ENCODE data around the gene HPCAL1. TPM values are rescaled to one million over a fixed set of nuclear protein-coding genes. Genes with fewer than 3 reads are reported as not detected.

Gene HPCAL1
- total and polyA plus RNA-seq, 10 of the 15 experiments (the other 5 are each of a cell fraction or from before 2014, with no cell fraction given), result 0.40 to 12.8 (median 7.9) TPM

- TF ChIP-seq JUNB (IDR thresholded peaks at IDR 0.05) (no peak), FOXM1 (IDR thresholded peaks at IDR 0.05; ENCODE audit: low read depth, low read length) (no peak), IKZF2 (IDR thresholded peaks at IDR 0.05) (no peak), NFYB (IDR thresholded peaks at IDR 0.05; ENCODE audit: insufficient read depth, low read depth, low read length) (no peak), TARDBP (IDR thresholded peaks at IDR 0.05; ENCODE audit: borderline replicate concordance) (no peak)
These were observed 35.0 kb downstream of the HPCAL1 start (continued) for GRCh38 chr2:10337449-10338269.

GRCh38 chr2:10338270-10339188 is 35.8 kb downstream of the HPCAL1 start:
- ATAC-seq (no peak), DNase-seq (ENCODE audit: low read depth, low spot score) (no peak), FAIRE-seq (no peak)
- H3K4me2 ChIP-seq (ENCODE audit: control insufficient read depth, insufficient read depth), result no peak overlapping the region
- 58% methylated on average over 16 of the region's 16 CpGs for WGBS (ENCODE audit: insufficient coverage, insufficient replicate concordance, low lambda C conversion rate, missing lambda C conversion rate)
- H3K4me1 ChIP-seq (ENCODE audit: control insufficient read depth, insufficient read depth, low read length), result no peaks in the 10 kb centered on the region
- in situ Hi-C loops (cut with MboI), result no loop called here
- H3K4me3 ChIP-seq, result no peak overlapping the region
- SMC1A ChIA-PET (ENCODE audit: uncharacterized antibody, unreplicated experiment), result no interaction called here
- POLR2A ChIA-PET, result interaction anchor here (0.6 kb wide), 1 partner anchor 46 kb away, joined by 5 read pairs; no protein-coding TSS in a partner anchor
- RAD21 ChIA-PET (ENCODE audit: unreplicated experiment), result no interaction called here
- H3K9me3 ChIP-seq (replicated peaks; ENCODE audit: control insufficient read depth, insufficient read depth, low read length), result no peaks in the 10 kb centered on the region; the same call in 2 of the 3 replicates
- H3K79me2 ChIP-seq (ENCODE audit: control insufficient read depth, insufficient read depth, low read length), result no peaks in the 10 kb centered on the region
- H3K27ac ChIP-seq (ENCODE audit: control insufficient read depth, insufficient read depth), result no peak overlapping the region
- BruUV-seq (replicated peaks), result no TSS peak
- no peak overlapping the region for H2AFZ ChIP-seq (ENCODE audit: control insufficient read depth, low read depth, low read length)
- H3K27me3 ChIP-seq (replicated peaks in 1 of 2; ENCODE audit: control insufficient read depth in 2 of 2, insufficient read depth in 2 of 2, low read length in 1 of 2), result no peaks in the 10 kb centered on the region
- H4K20me1 ChIP-seq (ENCODE audit: control insufficient read depth, insufficient read depth), result no peaks in the 10 kb centered on the region
- CTCF ChIA-PET, result interaction anchor here (0.5 kb wide), 1 partner anchor 45 kb away, joined by 3 read pairs; no protein-coding TSS in a partner anchor
- H3K9ac ChIP-seq (ENCODE audit: control insufficient read depth, insufficient read depth, low read length), result no peak overlapping the region
- H3K36me3 ChIP-seq (ENCODE audit: control insufficient read depth in 2 of 2, insufficient read depth in 2 of 2, low read length in 1 of 2), result no peaks in the 10 kb centered on the region
- intact Hi-C loops (cut with micrococcal nuclease; ENCODE audit: unreplicated experiment), result no loop called here
- TF ChIP-seq EP300 (IDR thresholded peaks at IDR 0.05; ENCODE audit: borderline replicate concordance in 1 of 2, control insufficient read depth in 1 of 2, low read depth in 2 of 2, low read length in 2 of 2) (no peak), NFIC (IDR thresholded peaks at IDR 0.05; ENCODE audit: low read depth, low read length) (no peak), BHLHE40 (IDR thresholded peaks at IDR 0.05; ENCODE audit: borderline replicate concordance in 1 of 2, low read depth in 2 of 2, low read length in 1 of 2) (no peak), RB1 (IDR thresholded peaks at IDR 0.05; ENCODE audit: borderline replicate concordance) (no peak), TBL1XR1 (IDR thresholded peaks at IDR 0.05; ENCODE audit: low read depth, low read length) (no peak), JUNB (IDR thresholded peaks at IDR 0.05) (no peak), NFYB (IDR thresholded peaks at IDR 0.05; ENCODE audit: insufficient read depth, low read depth, low read length) (no peak), GABPA (IDR thresholded peaks at IDR 0.05; ENCODE audit: low read depth) (no peak), EGR1 (IDR thresholded peaks at IDR 0.05; ENCODE audit: borderline replicate concordance in 1 of 2, low read depth in 2 of 2, low read length in 2 of 2) (no peak), IRF4 (IDR thresholded peaks at IDR 0.05; ENCODE audit: low read depth, low read length) (no peak), RELA (IDR thresholded peaks at IDR 0.05; ENCODE audit: borderline replicate concordance, partially characterized antibody) (no peak), IRF3 (IDR thresholded peaks at IDR 0.05) (no peak)
- TF ChIP-seq, protein P1, sequence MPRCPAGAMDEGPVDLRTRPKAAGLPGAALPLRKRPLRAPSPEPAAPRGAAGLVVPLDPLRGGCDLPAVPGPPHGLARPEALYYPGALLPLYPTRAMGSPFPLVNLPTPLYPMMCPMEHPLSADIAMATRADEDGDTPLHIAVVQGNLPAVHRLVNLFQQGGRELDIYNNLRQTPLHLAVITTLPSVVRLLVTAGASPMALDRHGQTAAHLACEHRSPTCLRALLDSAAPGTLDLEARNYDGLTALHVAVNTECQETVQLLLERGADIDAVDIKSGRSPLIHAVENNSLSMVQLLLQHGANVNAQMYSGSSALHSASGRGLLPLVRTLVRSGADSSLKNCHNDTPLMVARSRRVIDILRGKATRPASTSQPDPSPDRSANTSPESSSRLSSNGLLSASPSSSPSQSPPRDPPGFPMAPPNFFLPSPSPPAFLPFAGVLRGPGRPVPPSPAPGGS (IDR thresholded peaks at IDR 0.05; ENCODE audit: borderline replicate concordance, insufficient read depth, low read depth, low read length, poor library complexity, severe bottlenecking), result no peak
